Activated CD8-positive, alpha-beta T cell treated with anti-CD3 and anti-CD28 coated beads for 36 hours (primary cell): ENCODE results near the gene PDE6D. TPM values are rescaled to one million over a fixed set of nuclear protein-coding genes. Genes with fewer than 3 reads are reported as not detected.

Experiments used
- ATAC-seq: fragments of 200-7000 bp; cut with Tn5 transposase; one replicate; pipeline ENCODE4 v1.10.0; 2021; ENCODE audit warnings: mild to moderate bottlenecking, moderate library complexity
- CTCF ChIA-PET: fragments of 350-600 bp; sonication (Branson Sonifier 250); formaldehyde crosslinking; loops from one replicate; lab custom pipeline; 2021; ENCODE audit warnings: antibody characterized with exemption; lab: Charles Lee
- POLR2A ChIA-PET: fragments of 350-600 bp; sonication (Branson Sonifier 250); formaldehyde crosslinking; loops from one replicate; lab custom pipeline; 2021; ENCODE audit warnings: antibody characterized with exemption; lab: Charles Lee
- DNase-seq: peaks from one replicate; pipeline ENCODE4 v3.0.0-alpha.2; 2020
- H3K27ac Mint-ChIP-seq: one replicate; pipeline ENCODE4 v1.8.0; 2021; ENCODE audit warnings: mild to moderate bottlenecking, mixed read lengths
- H3K27me3 Mint-ChIP-seq: one replicate; pipeline ENCODE4 v1.8.0; 2021; ENCODE audit warnings: mixed read lengths
- H3K36me3 Mint-ChIP-seq: one replicate; pipeline ENCODE4 v1.8.0; 2021; ENCODE audit warnings: low read depth, mixed read lengths
- H3K4me1 Mint-ChIP-seq: one replicate; pipeline ENCODE4 v1.8.0; 2021; ENCODE audit warnings: low read depth, mixed read lengths
- H3K4me3 Mint-ChIP-seq: one replicate; pipeline ENCODE4 v1.8.0; 2021; ENCODE audit warnings: mild to moderate bottlenecking, moderate library complexity, mixed read lengths
- H3K9me3 Mint-ChIP-seq: one replicate; pipeline ENCODE4 v1.8.0; 2021; ENCODE audit warnings: mixed read lengths
- intact Hi-C: fragments of 100-400 bp; cut with micrococcal nuclease; formaldehyde crosslinking; loops from one replicate; pipeline ENCODE4 v1.10.0; 2022
- total RNA-seq, 2 experiments: library from RNA; stranded (reverse); gene quantifications; one replicate each; pipeline ENCODE4 v1.2.3, GENCODE V29; 2021
- TF ChIP-seq, protein P1 (sequence below): fragments of 200-600 bp; IDR thresholded peaks from one replicate; pipeline ENCODE4 v1.8.0; 2022; ENCODE audit warnings: antibody characterized with exemption, mild to moderate bottlenecking

Gene PDE6D
- total RNA-seq, 2 experiments from 2014 or later: 22.8 to 23.5 TPM

GRCh38 chr2:231717281-231718171, 63.6 kb downstream of the PDE6D start:
- H3K36me3 Mint-ChIP-seq: peaks cover 9% of the 10 kb centered on the region
- H3K27ac Mint-ChIP-seq: no peak overlapping the region
- no peaks in the 10 kb centered on the region for H3K27me3 Mint-ChIP-seq
- H3K9me3 Mint-ChIP-seq: no peaks in the 10 kb centered on the region
- no peak for ATAC-seq
- CTCF ChIA-PET: interaction anchor here (0.9 to 8.9 kb wide), 10 partner anchors 11 to 105 kb away, joined by 3 to 385 read pairs (median 6); no protein-coding TSS in a partner anchor
- TF ChIP-seq, protein P1, sequence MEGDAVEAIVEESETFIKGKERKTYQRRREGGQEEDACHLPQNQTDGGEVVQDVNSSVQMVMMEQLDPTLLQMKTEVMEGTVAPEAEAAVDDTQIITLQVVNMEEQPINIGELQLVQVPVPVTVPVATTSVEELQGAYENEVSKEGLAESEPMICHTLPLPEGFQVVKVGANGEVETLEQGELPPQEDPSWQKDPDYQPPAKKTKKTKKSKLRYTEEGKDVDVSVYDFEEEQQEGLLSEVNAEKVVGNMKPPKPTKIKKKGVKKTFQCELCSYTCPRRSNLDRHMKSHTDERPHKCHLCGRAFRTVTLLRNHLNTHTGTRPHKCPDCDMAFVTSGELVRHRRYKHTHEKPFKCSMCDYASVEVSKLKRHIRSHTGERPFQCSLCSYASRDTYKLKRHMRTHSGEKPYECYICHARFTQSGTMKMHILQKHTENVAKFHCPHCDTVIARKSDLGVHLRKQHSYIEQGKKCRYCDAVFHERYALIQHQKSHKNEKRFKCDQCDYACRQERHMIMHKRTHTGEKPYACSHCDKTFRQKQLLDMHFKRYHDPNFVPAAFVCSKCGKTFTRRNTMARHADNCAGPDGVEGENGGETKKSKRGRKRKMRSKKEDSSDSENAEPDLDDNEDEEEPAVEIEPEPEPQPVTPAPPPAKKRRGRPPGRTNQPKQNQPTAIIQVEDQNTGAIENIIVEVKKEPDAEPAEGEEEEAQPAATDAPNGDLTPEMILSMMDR: no peak
- POLR2A ChIA-PET: interaction anchor here (1.4 to 7.5 kb wide), 4 partner anchors 9 to 103 kb away, joined by 3 to 81 read pairs (median 10); partner anchors contain the start of gene PTMA
- peaks cover 23% of the 10 kb centered on the region for H3K4me1 Mint-ChIP-seq
- DNase-seq: peak; percentile 56
- intact Hi-C loops: no loop called here
- no peak overlapping the region for H3K4me3 Mint-ChIP-seq

DNA sequence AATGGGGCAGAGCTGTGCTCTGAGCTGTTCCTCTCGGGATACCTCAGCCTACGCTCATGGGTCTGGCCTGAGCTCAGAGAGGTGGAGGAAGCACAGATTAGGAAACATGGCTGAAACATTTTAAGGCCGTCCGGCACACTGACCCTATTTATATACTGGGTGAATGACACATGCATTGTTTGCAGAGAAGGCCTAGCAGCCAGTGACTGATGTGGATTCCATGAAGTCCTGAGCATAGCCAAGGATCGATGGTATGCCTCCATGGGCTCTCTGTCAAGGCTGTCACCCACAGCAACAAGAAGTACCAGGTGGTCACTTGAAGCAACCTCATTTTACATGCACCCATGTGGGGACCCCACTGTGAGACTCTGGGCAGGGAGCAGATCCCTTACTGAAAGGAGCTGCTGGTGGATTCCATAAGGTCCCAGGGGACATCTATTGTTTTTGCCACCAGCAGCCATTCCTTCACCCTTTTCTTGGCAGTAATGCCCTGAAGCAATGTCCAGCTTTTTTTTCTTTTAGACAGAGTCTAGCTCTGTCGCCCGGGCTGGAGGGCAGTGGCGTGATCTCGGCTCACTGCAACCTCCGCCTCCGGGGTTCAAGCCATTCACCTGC, 64.3 kb downstream of the PDE6D start:
- Mint-ChIP-seq H3K9me3 (no peaks in the 10 kb centered on the region), H3K4me3 (no peak overlapping the region), H3K27me3 (no peaks in the 10 kb centered on the region), H3K27ac (no peak overlapping the region), H3K4me1 (peaks cover 31% of the 10 kb centered on the region), H3K36me3 (peaks cover 17% of the 10 kb centered on the region)
- ChIA-PET CTCF (interaction anchor here (0.9 to 8.9 kb wide), 13 partner anchors 8 to 116 kb away, joined by 3 to 385 read pairs (median 14); no protein-coding TSS in a partner anchor), POLR2A (interaction anchor here (1.4 to 7.5 kb wide), 5 partner anchors 8 to 102 kb away, joined by 3 to 81 read pairs (median 10); partner anchors contain the start of gene PTMA)
- TF ChIP-seq, protein P1: no peak
- intact Hi-C loops: no loop called here
- ATAC-seq (no peak), DNase-seq (no peak)

DNA sequence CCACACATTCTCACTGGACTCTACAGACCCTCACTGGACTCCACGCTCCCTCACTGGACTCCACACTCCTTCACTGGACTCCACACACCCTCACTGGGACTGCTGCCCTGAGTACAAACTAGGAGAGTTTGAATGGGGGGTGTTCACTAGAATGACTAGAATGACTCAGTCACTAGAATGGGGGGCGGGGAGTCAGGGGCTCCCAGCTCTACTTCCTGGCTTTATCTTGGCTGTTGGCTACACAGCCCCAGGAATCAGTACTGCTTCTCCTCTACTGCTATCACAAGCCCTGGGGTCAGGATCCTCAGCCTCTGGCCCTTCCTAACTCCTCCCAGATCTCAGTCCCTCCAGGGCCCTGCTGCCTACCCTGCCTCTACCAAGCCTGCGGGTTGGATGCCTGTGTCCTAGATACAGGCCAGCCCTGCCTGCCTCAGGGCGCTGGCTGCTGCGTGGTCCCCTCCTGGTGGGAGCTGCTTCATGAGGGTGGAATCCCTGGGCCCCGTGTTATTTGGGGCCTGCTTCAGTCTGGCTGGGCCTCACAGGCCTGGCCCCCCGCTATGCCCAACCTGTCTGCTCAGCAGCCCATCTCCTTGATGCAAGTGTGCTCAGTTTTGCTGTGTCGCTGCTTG, 65.0 kb downstream of the PDE6D start:
- Mint-ChIP-seq H3K27me3 (no peaks in the 10 kb centered on the region), H3K27ac (no peak overlapping the region), H3K4me1 (peaks cover 35% of the 10 kb centered on the region), H3K9me3 (no peaks in the 10 kb centered on the region), H3K4me3 (no peak overlapping the region), H3K36me3 (peaks cover 23% of the 10 kb centered on the region)
- DNase-seq (peak; percentile 22), ATAC-seq (no peak)
- ChIA-PET POLR2A (interaction anchor here (1.3 to 7.5 kb wide), 7 partner anchors 9 to 101 kb away, joined by 3 to 81 read pairs (median 10); no protein-coding TSS in a partner anchor), CTCF (interaction anchor here (0.7 to 8.9 kb wide), 18 partner anchors 9 to 117 kb away, joined by 3 to 385 read pairs (median 9); no protein-coding TSS in a partner anchor)
- intact Hi-C loops: loop anchor here (1.0 to 2.0 kb wide), 2 partner anchors 39 to 103 kb away; no protein-coding TSS in a partner anchor
- TF ChIP-seq, protein P1: no peak

GRCh38 chr2:231715499-231715837, 65.6 kb downstream of the PDE6D start:
- TF ChIP-seq, protein P1: peak; percentile 18
- intact Hi-C loops: loop anchor here (1.0 to 2.0 kb wide), 2 partner anchors 38 to 103 kb away; no protein-coding TSS in a partner anchor
- ChIA-PET POLR2A (interaction anchor here (1.3 to 7.5 kb wide), 8 partner anchors 9 to 252 kb away, joined by 3 to 82 read pairs (median 13); partner anchors contain the start of gene NCL), CTCF (interaction anchor here (0.7 to 8.9 kb wide), 27 partner anchors 9 to 233 kb away, joined by 3 to 385 read pairs (median 6); no protein-coding TSS in a partner anchor)
- Mint-ChIP-seq H3K36me3 (peaks cover 29% of the 10 kb centered on the region), H3K9me3 (no peaks in the 10 kb centered on the region), H3K4me1 (peaks cover 35% of the 10 kb centered on the region), H3K4me3 (no peak overlapping the region), H3K27me3 (no peaks in the 10 kb centered on the region), H3K27ac (no peak overlapping the region)
- no peak for DNase-seq
- no peak for ATAC-seq
